Right lung (tissue), 10 donors: Measurements from ENCODE around the gene ELAPOR1. TPM values are rescaled to one million over a fixed set of nuclear protein-coding genes. Genes with fewer than 3 reads are reported as not detected.

Experiments used
- DNase-seq, 2 donors: peaks; one replicate each; pipeline ENCODE4 v3.0.0-alpha.2; 2013
- long read RNA-seq, 8 donors: transcript quantifications; one replicate each; lab custom pipeline, GENCODE V29; 2026
- polyA plus RNA-seq, 5 donors: library from polyadenylated mRNA; unstranded; fragments of 120-200 nt; gene quantifications; one replicate each; pipeline versions ENCODE4 v1.2.1 to v1.2.3, GENCODE V29; 2013; ENCODE audit warnings: inconsistent platforms in 1 of 5, low replicate concordance in 1 of 5; ENCODE audit not compliant: insufficient read length in 5 of 5, insufficient read depth in 1 of 5

ELAPOR1 gene
- polyA plus RNA-seq: 10 to 100 TPM in 4 of 5 donors, 1 to 10 TPM in 1; 8.2 to 11.5 (median 10.5) TPM
- long read RNA-seq, donor 1, full-length matches to known transcripts: 1 of 1 reads
- long read RNA-seq, donor 1, partial matches to known transcripts: 0 of 1 reads
- long read RNA-seq, donor 1, other reads (novel, unspliced or antisense): 0 of 1 reads
- long read RNA-seq, donor 2: 0 reads
- long read RNA-seq, donor 3: 0 reads
- long read RNA-seq, donor 4, partial matches to known transcripts: 19 of 19 reads
- long read RNA-seq, donor 4, other reads (novel, unspliced or antisense): 0 of 19 reads
- long read RNA-seq, donor 5: 0 reads
- long read RNA-seq, donor 6, partial matches to known transcripts: 0 of 2 reads
- long read RNA-seq, donor 6, other reads (novel, unspliced or antisense): 0 of 2 reads
- long read RNA-seq, donor 7: 0 reads
- long read RNA-seq, donor 8, partial matches to known transcripts: 0 of 1 reads
- long read RNA-seq, donor 8, other reads (novel, unspliced or antisense): 0 of 1 reads

- peak in 1 of 2 donors; percentile 43 for DNase-seq
Observed at GRCh38 chr1:109113590-109114341, at the start of gene ELAPOR1. Gene ELAPOR1 (plus strand): TSS chr1:109114115. CDS start chr1:109114184, 69 bp downstream.

GRCh38 chr1:109065137-109065536, 48.8 kb upstream of the ELAPOR1 start:
- DNase-seq: no peak

- DNase-seq: no peak
Observed at GRCh38 chr1:109067883-109068282, 46.0 kb upstream of the ELAPOR1 start.

- no peak for DNase-seq
Observed at GRCh38 chr1:109069294-109069693, 44.6 kb upstream of the ELAPOR1 start.

- DNase-seq: peak; percentile 94 to 95
Observed at GRCh38 chr1:109075531-109076490, 38.1 kb upstream of the ELAPOR1 start, which contains the start of gene TAF13. Gene TAF13 (minus strand): TSS chr1:109076003. CDS start chr1:109075947, 56 bp downstream.

GRCh38 chr1:109078317-109078716, 35.6 kb upstream of the ELAPOR1 start:
- DNase-seq: no peak

- DNase-seq: no peak
Observed at GRCh38 chr1:109079240-109079622, 34.7 kb upstream of the ELAPOR1 start.

GRCh38 chr1:109080441-109081082, 33.4 kb upstream of the ELAPOR1 start:
- DNase-seq: no peak

GRCh38 chr1:109083501-109083900, 30.4 kb upstream of the ELAPOR1 start:
- DNase-seq: no peak

GRCh38 chr1:109083923-109084322, 30.0 kb upstream of the ELAPOR1 start:
- DNase-seq: no peak

GRCh38 chr1:109084563-109085517, 29.1 kb upstream of the ELAPOR1 start:
- no peak for DNase-seq

GRCh38 chr1:109089242-109090015, 24.5 kb upstream of the ELAPOR1 start:
- peak in 1 of 2 donors; percentile 56 for DNase-seq

- peak; percentile 89 to 92 for DNase-seq
Observed at GRCh38 chr1:109090196-109091077, 23.5 kb upstream of the ELAPOR1 start, which contains the start of gene TMEM167B. Gene TMEM167B (plus strand): TSS chr1:109090764. CDS start chr1:109090873, 109 bp downstream.

- DNase-seq: peak in 1 of 2 donors; percentile 73
Observed at GRCh38 chr1:109091078-109091838, 22.7 kb upstream of the ELAPOR1 start.

GRCh38 chr1:109091839-109092193, 22.1 kb upstream of the ELAPOR1 start:
- no peak for DNase-seq

GRCh38 chr1:109094377-109094803, 19.5 kb upstream of the ELAPOR1 start:
- no peak for DNase-seq

- no peak for DNase-seq
Observed at GRCh38 chr1:109094871-109095270, 19.0 kb upstream of the ELAPOR1 start.
